ENCODE data around the gene SIL1. TPM values are rescaled to one million over a fixed set of nuclear protein-coding genes. Genes with fewer than 3 reads are reported as not detected.

The SIL1 gene
- total and polyA plus RNA-seq, 9 of the 15 experiments (the other 6 are each of a cell fraction or from before 2014, with no cell fraction given): 1.3 to 30.5 (median 18.1) TPM

- TF ChIP-seq ARID4B (CRISPR knock-in tag; IDR thresholded peaks at IDR 0.05) (no peak), SNRNP70 (optimal IDR thresholded peaks at IDR 0.05; ENCODE audit: low read depth, low read length) (no peak), IRF2 (CRISPR knock-in tag; IDR thresholded peaks at IDR 0.05) (no peak), HMG20B (CRISPR knock-in tag; IDR thresholded peaks at IDR 0.05) (no peak), DLX4 (CRISPR knock-in tag; IDR thresholded peaks at IDR 0.05) (no peak), ZNF778 (CRISPR knock-in tag; IDR thresholded peaks at IDR 0.05) (no peak), NCOA6 (IDR thresholded peaks at IDR 0.05) (no peak), DIDO1 (tag; IDR thresholded peaks at IDR 0.05; ENCODE audit: low read depth) (no peak), ZBTB43 (CRISPR knock-in tag; IDR thresholded peaks at IDR 0.05) (no peak), ZNF639 (CRISPR knock-in tag; conservative IDR thresholded peaks at IDR 0.05 in 1 of 2, IDR thresholded peaks at IDR 0.05 in 1 of 2) (no peak), GABPB1 (CRISPR knock-in tag; IDR thresholded peaks at IDR 0.05) (no peak), HINFP (tag; conservative IDR thresholded peaks at IDR 0.05; ENCODE audit: low read depth) (no peak), SMAD1 (IDR thresholded peaks at IDR 0.05; ENCODE audit: low read depth, low read length, partially characterized antibody) (no peak), KLF1 (tag; IDR thresholded peaks at IDR 0.05) (no peak), NBN (IDR thresholded peaks at IDR 0.05; ENCODE audit: low read depth) (no peak), NCOA4 (IDR thresholded peaks at IDR 0.05; ENCODE audit: partially characterized antibody) (no peak), SIRT6 (IDR thresholded peaks at IDR 0.05; ENCODE audit: low read depth, low read length) (no peak), ZNF561 (CRISPR knock-in tag; conservative IDR thresholded peaks at IDR 0.05) (no peak)
Observed at GRCh38 chr5:139004374-139005307, 193.5 kb downstream of the SIL1 start (continued).
